Measurements from ENCODE around the gene SSX5.
"Not testable (repeated sequence)": the region's sequence is repeated elsewhere in the genome, so short reads cannot be mapped to it uniquely, and the experiment has no call there.

SSX5 gene

GRCh38 chrX:48196745-48197201 is at the start of gene SSX5:
SSX5 (minus strand) TSS chrX:48196795; CDS start chrX:48195358, 1,437 bp downstream.
- H3K4me3 ChIP-seq (ENCODE audit: low read length): no peak within 1 kb of the TSS
- no peak for TF ChIP-seq CTCF (conservative IDR thresholded peaks at IDR 0.05; ENCODE audit: low read length)
- no peak for DNase-seq (ENCODE audit: low read depth)

GRCh38 chrX:48224196-48224595 is 27.6 kb upstream of the SSX5 start:
- DNase-seq (ENCODE audit: low read depth); H3K4me3 ChIP-seq (ENCODE audit: low read length): not testable (repeated sequence)

GRCh38 chrX:48214341-48214740 is 17.7 kb upstream of the SSX5 start:
- DNase-seq (ENCODE audit: low read depth): not testable (repeated sequence)

GRCh38 chrX:48190024-48190423 is 6.6 kb downstream of the SSX5 start:
- not testable (repeated sequence) for H3K4me3 ChIP-seq (ENCODE audit: low read length); DNase-seq (ENCODE audit: low read depth)

More at GRCh38 chrX:48214341-48214740, 17.7 kb upstream of the SSX5 start:
- not testable (repeated sequence) for H3K4me3 ChIP-seq (ENCODE audit: low read length)

GRCh38 chrX:48181882-48182281 is 14.7 kb downstream of the SSX5 start:
- DNase-seq (ENCODE audit: low read depth); H3K4me3 ChIP-seq (ENCODE audit: low read length): not testable (repeated sequence)

GRCh38 chrX:48180811-48181210 is 15.8 kb downstream of the SSX5 start:
- DNase-seq (ENCODE audit: low read depth): no peak
- H3K4me3 ChIP-seq (ENCODE audit: low read length): no peak overlapping the region
- no peak for TF ChIP-seq CTCF (conservative IDR thresholded peaks at IDR 0.05; ENCODE audit: low read length)

GRCh38 chrX:48179691-48180090 is 16.9 kb downstream of the SSX5 start:
- DNase-seq (ENCODE audit: low read depth): no peak
- TF ChIP-seq CTCF (conservative IDR thresholded peaks at IDR 0.05; ENCODE audit: low read length): no peak

GRCh38 chrX:48166322-48166721 is 30.3 kb downstream of the SSX5 start:
- not testable (repeated sequence) for DNase-seq (ENCODE audit: low read depth); H3K4me3 ChIP-seq (ENCODE audit: low read length)

More at GRCh38 chrX:48179691-48180090, 16.9 kb downstream of the SSX5 start:
- H3K4me3 ChIP-seq (ENCODE audit: low read length): no peak overlapping the region

GRCh38 chrX:48165241-48165640 is 31.4 kb downstream of the SSX5 start:
- no peak for TF ChIP-seq CTCF (conservative IDR thresholded peaks at IDR 0.05; ENCODE audit: low read length)
- no peak overlapping the region for H3K4me3 ChIP-seq (ENCODE audit: low read length)
- no peak for DNase-seq (ENCODE audit: low read depth)

- TF ChIP-seq CTCF (conservative IDR thresholded peaks at IDR 0.05; ENCODE audit: low read length): no peak
- H3K4me3 ChIP-seq (ENCODE audit: low read length): no peak overlapping the region
- no peak for DNase-seq (ENCODE audit: low read depth)
Measured at GRCh38 chrX:48156014-48156413, 40.6 kb downstream of the SSX5 start.
